NCI-H748 (cell line): ENCODE data around the gene RRP12.

Experiments
- DNase-seq: peaks from one replicate; lab custom pipeline; 2025; ENCODE audit not compliant: unreplicated experiment; lab: John Stamatoyannopoulos, UW

RRP12 gene

GRCh38 chr10:97336942-97337831 lies 64.0 kb downstream of the RRP12 start:
- DNase-seq = peak; percentile 75

- no peak for DNase-seq
Measured at GRCh38 chr10:97336446-97336845, 64.7 kb downstream of the RRP12 start.

- no peak for DNase-seq
Measured at GRCh38 chr10:97336006-97336405, 65.1 kb downstream of the RRP12 start.

- no peak for DNase-seq
Measured at GRCh38 chr10:97335188-97335619, 65.9 kb downstream of the RRP12 start.

GRCh38 chr10:97334370-97335175 lies 66.6 kb downstream of the RRP12 start, which contains the start of gene FRAT2:
TSS of gene FRAT2 (minus strand) at chr10:97334729. CDS start at chr10:97334572, 157 bp downstream.
- DNase-seq = peak; percentile 84

GRCh38 chr10:97333601-97334369 lies 67.4 kb downstream of the RRP12 start:
- DNase-seq = peak; percentile 45

- peak; percentile 29 for DNase-seq
Measured at GRCh38 chr10:97333351-97333600, 67.9 kb downstream of the RRP12 start.

GRCh38 chr10:97332591-97333350 lies 68.4 kb downstream of the RRP12 start:
- DNase-seq = peak; percentile 27

GRCh38 chr10:97331153-97331703 lies 69.9 kb downstream of the RRP12 start:
- DNase-seq = no peak

GRCh38 chr10:97329766-97330165 lies 71.4 kb downstream of the RRP12 start:
- DNase-seq = no peak

- DNase-seq = peak; percentile 21
Measured at GRCh38 chr10:97328646-97329453, 72.3 kb downstream of the RRP12 start.

- peak; percentile 88 for DNase-seq
Measured at GRCh38 chr10:97327348-97328294, 73.5 kb downstream of the RRP12 start.

GRCh38 chr10:97325754-97326153 lies 75.4 kb downstream of the RRP12 start:
- peak; percentile 46 for DNase-seq

- DNase-seq = no peak
Measured at GRCh38 chr10:97323501-97323900, 77.6 kb downstream of the RRP12 start.

GRCh38 chr10:97321804-97322190 lies 79.3 kb downstream of the RRP12 start:
- peak; percentile 36 for DNase-seq

GRCh38 chr10:97321032-97321803 lies 79.9 kb downstream of the RRP12 start:
- DNase-seq = peak; percentile 14

GRCh38 chr10:97320480-97321031 lies 80.6 kb downstream of the RRP12 start:
- no peak for DNase-seq
